Chondrocyte (in vitro differentiated cells): ENCODE results near the gene RALGPS1. TPM values are rescaled to one million over a fixed set of nuclear protein-coding genes. Genes with fewer than 3 reads are reported as not detected.
A peak's percentile ranks its signal among the peaks of the same experiment; 100 is the strongest.

ENCODE experiments used
- DNase-seq: peaks from one replicate; pipeline ENCODE4 v3.0.0; 2021; ENCODE audit warnings: mixed read lengths, low spot score
- H3K27ac Mint-ChIP-seq: one replicate; pipeline ENCODE4 v1.8.0; 2021; ENCODE audit warnings: mild to moderate bottlenecking, moderate library complexity, mixed read lengths; ENCODE audit not compliant: unreplicated experiment
- H3K27me3 Mint-ChIP-seq: 2 replicates; pipeline ENCODE4 v1.8.0; 2021; ENCODE audit warnings: low read depth, mixed read lengths
- H3K36me3 Mint-ChIP-seq: 2 replicates; pipeline ENCODE4 v1.8.0; 2021; ENCODE audit warnings: low read depth, mixed read lengths
- H3K4me1 Mint-ChIP-seq: 2 replicates; pipeline ENCODE4 v1.8.0; 2021; ENCODE audit warnings: low read depth, mild to moderate bottlenecking, mixed read lengths
- H3K4me3 Mint-ChIP-seq: one replicate; pipeline ENCODE4 v1.8.0; 2021; ENCODE audit warnings: mild to moderate bottlenecking, moderate library complexity, mixed read lengths; ENCODE audit not compliant: unreplicated experiment
- H3K9me3 Mint-ChIP-seq: 2 replicates; pipeline ENCODE4 v1.8.0; 2021; ENCODE audit warnings: low read depth, mixed read lengths
- total RNA-seq: library from RNA; stranded (reverse); gene quantifications from 3 replicates; pipeline ENCODE4 v1.2.1, GENCODE V29; 2021
- TF ChIP-seq, protein P1 (sequence below): fragments of 200-600 bp; sonication (generic); IDR thresholded peaks from 2 replicates; pipeline ENCODE4 v1.5.0; 2021; ENCODE audit warnings: antibody characterized with exemption, mild to moderate bottlenecking, moderate library complexity

Gene RALGPS1
- total RNA-seq, 1 donor from 2014 or later: 8.1 TPM

DNA sequence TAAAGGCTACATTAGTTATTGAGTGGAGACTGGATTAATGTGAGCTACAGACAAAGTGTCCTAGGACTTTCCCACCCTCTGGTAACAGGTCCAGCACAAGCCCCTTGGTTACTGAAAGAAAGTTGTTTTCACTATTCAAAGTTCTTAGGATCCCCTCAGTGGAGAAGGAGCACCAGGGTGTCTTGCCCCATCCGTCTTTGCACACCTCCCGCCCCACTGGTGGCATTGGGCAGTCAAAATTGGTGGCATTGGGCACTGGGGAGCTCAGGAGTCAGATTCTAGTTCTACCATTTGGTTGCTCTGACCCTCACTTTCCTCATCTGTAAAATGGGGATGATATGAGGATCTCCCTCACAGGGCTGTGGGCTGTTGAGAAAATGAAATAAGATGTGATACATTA, 210.2 kb downstream of the RALGPS1 start:
- no peak overlapping the region for H3K4me3 Mint-ChIP-seq
- H3K9me3 Mint-ChIP-seq: no peaks in the 10 kb centered on the region
- DNase-seq: no peak
- TF ChIP-seq, protein P1, sequence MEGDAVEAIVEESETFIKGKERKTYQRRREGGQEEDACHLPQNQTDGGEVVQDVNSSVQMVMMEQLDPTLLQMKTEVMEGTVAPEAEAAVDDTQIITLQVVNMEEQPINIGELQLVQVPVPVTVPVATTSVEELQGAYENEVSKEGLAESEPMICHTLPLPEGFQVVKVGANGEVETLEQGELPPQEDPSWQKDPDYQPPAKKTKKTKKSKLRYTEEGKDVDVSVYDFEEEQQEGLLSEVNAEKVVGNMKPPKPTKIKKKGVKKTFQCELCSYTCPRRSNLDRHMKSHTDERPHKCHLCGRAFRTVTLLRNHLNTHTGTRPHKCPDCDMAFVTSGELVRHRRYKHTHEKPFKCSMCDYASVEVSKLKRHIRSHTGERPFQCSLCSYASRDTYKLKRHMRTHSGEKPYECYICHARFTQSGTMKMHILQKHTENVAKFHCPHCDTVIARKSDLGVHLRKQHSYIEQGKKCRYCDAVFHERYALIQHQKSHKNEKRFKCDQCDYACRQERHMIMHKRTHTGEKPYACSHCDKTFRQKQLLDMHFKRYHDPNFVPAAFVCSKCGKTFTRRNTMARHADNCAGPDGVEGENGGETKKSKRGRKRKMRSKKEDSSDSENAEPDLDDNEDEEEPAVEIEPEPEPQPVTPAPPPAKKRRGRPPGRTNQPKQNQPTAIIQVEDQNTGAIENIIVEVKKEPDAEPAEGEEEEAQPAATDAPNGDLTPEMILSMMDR: no peak
- H3K27ac Mint-ChIP-seq: no peak overlapping the region
- peaks cover 44% of the 10 kb centered on the region for H3K4me1 Mint-ChIP-seq
- H3K36me3 Mint-ChIP-seq: no peaks in the 10 kb centered on the region
- no peaks in the 10 kb centered on the region for H3K27me3 Mint-ChIP-seq

GRCh38 chr9:127126971-127127370, 212.4 kb downstream of the RALGPS1 start:
- TF ChIP-seq, protein P1: no peak
- peaks cover 41% of the 10 kb centered on the region for H3K4me1 Mint-ChIP-seq
- no peaks in the 10 kb centered on the region for H3K36me3 Mint-ChIP-seq
- H3K27ac Mint-ChIP-seq: peak overlapping the region; percentile 49
- no peak for DNase-seq
- H3K9me3 Mint-ChIP-seq: no peaks in the 10 kb centered on the region
- no peak overlapping the region for H3K4me3 Mint-ChIP-seq
- H3K27me3 Mint-ChIP-seq: no peaks in the 10 kb centered on the region

DNA sequence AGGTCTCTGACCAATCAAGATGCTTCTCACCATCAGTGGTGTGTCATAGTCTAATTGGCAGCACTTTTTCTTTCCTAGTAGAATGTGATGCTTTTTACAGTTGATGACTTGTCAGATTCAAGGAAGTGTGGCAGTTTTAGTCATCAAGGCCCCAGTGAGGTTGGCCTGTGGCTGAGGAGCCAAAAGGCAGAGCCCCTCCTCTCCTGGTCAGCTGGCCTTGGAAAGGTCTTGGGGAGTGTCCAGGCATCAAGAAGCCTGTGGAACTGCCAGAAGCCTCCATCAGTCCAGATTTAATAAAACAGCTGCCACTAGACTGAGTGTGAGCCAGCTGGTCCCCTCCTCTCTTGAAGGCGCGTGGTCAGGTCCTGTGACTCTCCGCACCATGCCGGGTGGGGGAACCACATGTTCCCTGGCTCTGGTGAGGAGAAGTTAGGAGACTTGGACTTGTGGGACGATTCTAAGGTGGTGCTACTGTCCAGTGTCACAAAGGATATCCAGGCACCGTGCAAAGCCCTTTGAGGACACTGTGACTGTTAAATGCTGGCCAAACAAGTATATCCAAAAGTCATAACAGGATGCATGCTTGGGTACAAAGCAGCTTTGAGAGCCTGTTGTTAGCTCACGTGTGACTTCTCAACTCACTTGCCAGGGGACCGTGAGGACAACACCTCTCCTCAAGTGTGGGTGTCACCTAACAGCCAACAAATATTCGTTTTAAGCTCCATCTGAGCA, 213.9 kb downstream of the RALGPS1 start:
- Mint-ChIP-seq H3K27me3 (no peaks in the 10 kb centered on the region), H3K9me3 (no peaks in the 10 kb centered on the region), H3K4me1 (peaks cover 44% of the 10 kb centered on the region), H3K36me3 (no peaks in the 10 kb centered on the region), H3K27ac (peak overlapping the region; percentile 15), H3K4me3 (no peak overlapping the region)
- no peak for DNase-seq
- TF ChIP-seq, protein P1: no peak

DNA sequence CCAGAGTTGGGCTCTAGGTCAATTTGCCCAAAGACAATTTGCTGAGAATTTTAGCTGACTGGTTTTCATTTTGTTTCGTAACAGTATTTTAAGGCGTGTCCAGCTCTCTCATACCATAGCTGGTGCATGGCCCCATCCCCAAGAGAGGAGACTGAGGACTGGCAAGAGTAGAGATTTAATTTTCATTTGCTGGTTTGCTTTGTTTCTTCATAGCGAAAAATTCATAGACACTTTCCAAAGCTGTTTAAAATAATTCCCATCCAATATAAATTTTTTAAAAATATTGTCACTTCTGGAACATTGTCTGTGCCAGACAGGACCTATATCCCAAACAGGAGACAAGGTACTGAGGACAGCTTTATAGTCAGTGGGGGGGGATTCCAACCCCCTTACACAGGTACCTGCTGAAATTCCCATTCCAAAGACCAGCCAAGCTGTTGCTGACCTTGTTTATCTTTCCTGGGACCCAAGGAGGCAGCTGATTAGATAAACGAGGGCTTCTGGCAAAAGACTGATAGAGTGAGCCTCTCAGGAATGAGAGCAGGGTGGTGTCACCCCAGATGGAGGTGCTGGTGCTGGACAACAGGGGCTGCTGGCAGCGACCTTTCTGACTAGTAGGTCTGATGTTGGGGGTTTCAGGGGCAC, 214.6 kb downstream of the RALGPS1 start:
- Mint-ChIP-seq H3K9me3 (no peaks in the 10 kb centered on the region), H3K27ac (peak overlapping the region; percentile 15), H3K27me3 (no peaks in the 10 kb centered on the region), H3K4me3 (no peak overlapping the region), H3K36me3 (no peaks in the 10 kb centered on the region), H3K4me1 (peaks cover 50% of the 10 kb centered on the region)
- TF ChIP-seq, protein P1: no peak
- DNase-seq: no peak

DNA sequence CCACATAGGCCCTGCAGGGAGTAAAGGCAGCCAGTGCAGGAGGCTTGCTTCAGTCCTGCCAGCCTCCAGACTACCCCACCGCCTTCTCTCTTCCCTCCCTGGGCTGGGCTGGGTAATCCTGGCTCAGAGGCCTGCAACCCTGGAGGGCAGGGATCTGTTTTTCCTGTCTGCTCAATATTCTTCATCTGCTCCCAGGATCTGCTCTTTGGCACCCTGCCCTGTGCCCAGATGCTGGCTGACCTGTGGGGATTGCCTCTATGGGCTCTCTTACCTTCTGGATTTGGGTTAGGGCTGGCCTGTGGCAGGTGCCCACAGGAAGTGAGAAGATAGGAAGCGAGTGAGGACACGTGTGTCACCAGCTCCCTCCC, 215.1 kb downstream of the RALGPS1 start:
- no peak overlapping the region for H3K27ac Mint-ChIP-seq

More for the DNA sequence above, 215.1 kb downstream of the RALGPS1 start:
- Mint-ChIP-seq H3K36me3 (no peaks in the 10 kb centered on the region), H3K27me3 (no peaks in the 10 kb centered on the region), H3K4me1 (peaks cover 55% of the 10 kb centered on the region), H3K9me3 (no peaks in the 10 kb centered on the region), H3K4me3 (no peak overlapping the region)
- no peak for DNase-seq
- TF ChIP-seq, protein P1: no peak
